HG02678 (cell line): Measurements from ENCODE around the gene CYTH4.
"Not testable (repeated sequence)": the region's sequence is repeated elsewhere in the genome, so short reads cannot be mapped to it uniquely, and the experiment has no call there.

Source experiments
- ATAC-seq: cut with Tn5 transposase; IDR thresholded peaks from one replicate; pipeline ENCODE4 v1.9.1; 2021; ENCODE audit warnings: mild to moderate bottlenecking, moderate library complexity; ENCODE audit not compliant: unreplicated experiment

The CYTH4 gene

GRCh38 chr22:37326726-37327125, 44.4 kb downstream of the CYTH4 start:
- no peak for ATAC-seq

DNA sequence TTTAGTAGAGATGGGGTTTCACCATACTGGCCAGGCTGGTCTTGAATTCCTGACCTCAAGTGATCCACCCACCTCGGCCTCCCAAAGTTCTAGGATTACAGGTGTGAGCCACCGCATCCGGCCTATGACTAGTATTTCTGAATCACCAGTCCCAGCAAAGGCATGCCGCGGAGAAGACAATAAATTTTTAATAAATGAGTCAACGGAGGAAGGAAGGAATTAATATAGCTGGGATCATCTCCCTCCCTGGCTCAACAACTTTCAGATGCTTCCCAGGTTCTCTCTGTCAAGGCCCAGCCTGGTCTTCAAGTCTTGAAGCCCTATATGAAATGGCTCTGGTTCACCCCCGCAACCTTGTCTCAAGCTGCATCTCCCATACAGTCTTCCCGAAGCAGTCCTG, 45.7 kb downstream of the CYTH4 start:
- no peak for ATAC-seq

DNA sequence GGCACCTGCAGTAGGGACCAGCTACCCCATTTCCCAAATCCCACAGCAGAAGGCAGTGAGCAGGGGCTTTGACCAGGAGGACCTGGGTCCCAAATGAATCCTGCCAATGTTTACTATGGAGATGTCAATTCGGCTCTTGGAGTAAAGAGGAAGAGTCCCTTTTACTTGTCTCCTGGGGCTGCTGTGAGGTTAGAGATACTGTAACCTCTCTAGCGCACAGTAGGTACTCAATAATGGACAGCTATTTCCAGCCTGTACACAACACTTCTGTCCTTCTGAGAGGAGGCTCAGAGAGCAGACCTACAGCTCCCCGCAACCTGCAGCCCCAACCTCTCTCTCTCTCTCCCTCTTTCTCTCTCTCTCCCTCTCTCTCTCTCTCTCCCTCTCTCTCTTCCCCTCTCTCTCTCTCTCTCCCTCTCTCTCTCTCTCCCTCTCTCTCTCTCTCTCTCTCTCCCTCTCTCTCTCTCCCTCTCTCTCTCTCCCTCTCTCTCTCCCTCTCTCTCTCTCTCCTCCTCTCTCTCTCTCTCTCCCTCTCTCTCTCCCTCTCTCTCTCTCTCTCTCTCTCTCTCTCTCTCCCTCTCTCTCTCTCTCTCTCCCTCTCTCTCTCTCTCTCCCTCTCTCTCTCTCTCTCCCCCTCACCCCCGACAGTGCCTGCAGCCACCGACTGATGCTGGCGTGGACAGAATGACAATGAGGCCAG, 46.4 kb downstream of the CYTH4 start:
- ATAC-seq = not testable (repeated sequence)

- ATAC-seq = no peak
Measured at GRCh38 chr22:37329238-37330140, 47.2 kb downstream of the CYTH4 start.

GRCh38 chr22:37330200-37331033, 48.1 kb downstream of the CYTH4 start:
- no peak for ATAC-seq

- no peak for ATAC-seq
Measured at GRCh38 chr22:37331034-37331428, 48.7 kb downstream of the CYTH4 start.

- ATAC-seq = no peak
Measured at GRCh38 chr22:37331856-37332536, 49.7 kb downstream of the CYTH4 start.

DNA sequence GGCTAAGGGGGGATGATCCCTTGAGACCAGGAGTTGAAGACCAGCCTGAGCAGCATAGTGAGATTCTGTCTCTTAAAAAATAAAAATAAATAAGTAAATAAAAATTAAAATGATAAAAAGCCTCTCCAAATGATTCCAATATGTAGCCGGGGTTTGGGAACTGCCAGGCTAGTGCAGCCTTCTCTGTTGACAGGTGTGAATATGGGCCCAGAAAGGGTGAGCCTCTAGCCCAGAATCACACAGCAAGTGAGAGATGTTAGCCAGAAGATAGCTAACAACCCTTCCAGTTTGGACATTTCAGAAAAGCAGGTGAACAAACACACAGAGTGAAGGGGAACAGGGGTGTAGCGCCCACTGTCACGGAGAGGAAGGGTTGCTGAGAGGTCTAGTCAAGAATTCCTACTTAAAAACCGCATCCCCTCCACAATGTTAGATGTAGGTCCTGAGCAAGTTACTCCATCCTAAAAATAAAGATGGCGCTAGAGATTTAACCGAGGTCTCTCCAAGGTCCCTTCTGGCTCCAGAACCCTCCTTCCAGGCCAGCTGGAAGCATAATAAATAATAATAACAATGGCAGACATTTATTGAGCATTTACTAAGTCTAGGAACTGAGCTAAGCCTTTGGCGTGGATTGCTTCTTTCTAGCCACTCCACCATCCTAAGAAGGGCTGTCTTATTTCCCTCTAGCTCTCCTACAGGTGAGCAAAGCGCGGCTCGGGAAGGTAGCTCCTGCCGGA, 51.6 kb downstream of the CYTH4 start:
- no peak for ATAC-seq

- no peak for ATAC-seq
Measured at GRCh38 chr22:37334461-37334858, 52.2 kb downstream of the CYTH4 start.

DNA sequence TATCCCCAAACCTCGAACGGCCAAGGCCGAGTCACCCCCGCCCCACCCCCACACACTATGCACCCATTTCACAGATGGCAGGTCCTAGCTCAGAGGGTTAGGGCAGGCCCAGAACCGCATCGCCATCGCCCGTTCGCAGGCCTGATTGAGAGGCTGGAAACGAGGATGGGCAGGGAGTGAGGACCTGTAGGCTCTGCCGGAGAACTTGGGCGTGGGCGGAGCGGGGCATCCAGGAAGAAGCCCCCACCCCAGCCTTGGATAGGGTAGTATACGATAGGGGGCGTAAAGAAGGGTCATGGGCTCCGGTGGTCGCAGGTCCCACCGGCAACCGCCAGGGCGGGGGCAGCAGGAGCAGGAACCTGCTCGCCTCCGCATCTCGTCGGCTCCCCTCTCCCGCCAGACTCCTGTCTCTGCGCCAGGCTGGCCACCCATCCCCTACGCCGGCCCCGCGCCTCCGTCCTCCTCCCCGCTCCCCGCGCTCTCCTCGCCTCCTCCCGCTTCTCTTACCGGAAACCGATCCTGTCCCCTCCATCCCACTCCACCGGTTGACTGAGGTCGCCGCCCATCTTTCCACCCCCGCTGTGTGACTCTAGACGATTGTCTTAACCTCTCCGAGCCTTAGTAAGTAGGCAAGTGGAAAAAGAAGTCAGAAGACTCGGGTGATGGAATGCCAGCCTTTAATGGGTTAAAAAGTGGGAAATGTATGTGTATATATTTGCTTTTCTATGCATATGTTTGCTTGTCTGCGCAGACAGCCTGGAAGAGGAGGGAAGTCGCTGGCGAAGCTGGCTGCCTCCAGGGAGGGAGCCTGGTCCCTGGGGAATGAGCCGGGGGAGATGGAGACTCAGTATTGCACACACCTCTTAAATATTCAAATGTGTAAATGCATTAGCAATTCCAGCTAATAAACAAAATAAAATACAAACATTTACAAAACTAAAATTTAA, 52.8 kb downstream of the CYTH4 start:
- no peak for ATAC-seq

DNA sequence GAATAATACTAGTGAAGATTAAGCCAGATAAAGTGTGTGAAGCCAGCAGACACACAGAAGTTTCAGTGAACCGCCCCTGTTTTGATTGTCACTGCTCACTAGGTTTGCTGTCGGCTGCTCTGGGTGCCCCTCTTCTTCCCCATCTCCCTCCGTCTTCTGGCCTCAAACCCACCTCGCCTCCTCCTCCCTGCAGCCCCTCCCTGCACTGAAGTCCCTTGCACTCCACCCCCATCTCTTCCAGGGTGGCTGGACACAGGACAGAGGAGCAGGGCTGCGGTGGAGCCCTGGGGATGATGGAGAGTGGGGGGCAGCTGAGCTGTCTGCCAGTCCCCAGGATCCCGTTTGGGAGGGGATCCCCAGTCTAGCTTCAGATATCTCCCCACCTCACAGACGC, 53.5 kb downstream of the CYTH4 start:
- no peak for ATAC-seq

GRCh38 chr22:37336579-37336978, 54.3 kb downstream of the CYTH4 start:
- ATAC-seq = no peak

DNA sequence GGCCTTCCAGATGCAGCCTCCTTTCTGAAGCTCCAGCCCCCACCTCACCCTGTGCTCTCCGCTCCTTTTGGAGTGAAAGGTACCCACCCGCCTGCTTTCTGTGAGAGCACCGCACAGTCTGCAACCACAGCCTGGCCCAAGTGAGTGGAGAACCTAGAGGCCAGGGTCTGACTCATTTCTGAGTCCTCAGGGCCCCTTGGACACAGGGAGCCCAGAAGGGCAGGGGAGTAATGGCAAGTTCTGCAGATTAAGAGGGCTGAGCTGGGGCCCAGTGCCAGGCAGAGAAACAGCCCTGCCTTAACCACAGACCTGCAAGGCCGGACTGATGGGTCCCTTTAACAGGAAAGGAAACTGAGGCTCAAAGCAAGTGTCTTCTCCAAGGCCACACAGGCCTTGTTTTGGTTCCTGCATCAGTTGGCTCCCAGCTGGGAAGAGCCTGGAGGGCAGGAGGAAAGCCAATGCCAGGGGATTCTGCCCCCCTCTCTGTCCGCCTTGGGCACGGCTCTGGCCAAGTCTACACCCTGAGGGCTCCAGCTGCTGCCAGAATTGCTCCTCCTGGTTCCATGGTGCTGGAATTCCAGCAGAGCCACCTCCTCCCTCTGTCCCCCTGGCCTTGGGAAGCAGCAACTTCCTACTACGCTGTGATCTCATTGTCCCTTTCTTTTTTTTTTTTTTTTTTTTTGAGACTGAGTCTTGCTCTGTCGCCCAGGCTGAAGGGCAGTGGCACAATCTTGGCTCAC, 55.1 kb downstream of the CYTH4 start:
- no peak for ATAC-seq

DNA sequence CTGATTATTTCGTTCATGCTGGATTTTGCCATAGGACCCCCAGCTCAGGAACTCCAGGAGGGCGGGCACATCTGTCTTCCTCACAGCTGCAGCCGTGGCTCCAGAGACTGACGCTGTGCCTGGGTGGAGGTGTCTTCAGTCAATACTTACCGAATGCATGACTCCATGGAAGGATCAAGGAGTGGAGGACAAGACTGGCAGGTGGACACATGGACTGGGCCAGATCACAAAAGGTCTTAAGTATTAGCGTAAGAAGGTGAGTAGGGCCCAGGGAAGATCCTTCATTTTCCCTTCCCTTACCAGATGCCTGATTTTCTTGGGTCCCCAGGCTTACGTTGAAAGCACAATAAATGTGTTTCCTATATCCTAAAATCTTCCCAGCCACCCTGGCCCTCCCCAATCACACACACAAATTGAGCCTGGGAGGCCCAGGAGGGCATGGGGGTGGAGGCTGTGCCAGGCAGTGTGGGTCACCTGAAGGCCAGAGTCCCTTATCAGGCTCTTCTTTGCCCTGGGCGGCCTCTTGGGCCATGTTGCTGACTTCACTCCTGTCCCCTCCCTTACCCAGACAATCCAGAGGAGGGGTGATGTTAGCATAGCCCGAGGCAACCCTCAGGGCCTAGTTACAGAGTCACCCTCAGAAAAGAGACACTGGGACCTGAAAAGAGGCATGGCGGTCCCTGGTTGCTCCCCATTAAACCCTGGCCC, 56.4 kb downstream of the CYTH4 start:
- no peak for ATAC-seq

GRCh38 chr22:37340331-37341262, 58.3 kb downstream of the CYTH4 start:
- ATAC-seq = no peak

- no peak for ATAC-seq
Measured at GRCh38 chr22:37342065-37342464, 59.8 kb downstream of the CYTH4 start.

GRCh38 chr22:37343348-37343747, 61.0 kb downstream of the CYTH4 start:
- ATAC-seq = no peak
